ENCODE measurements around the gene SLC38A8. TPM values are rescaled to one million over a fixed set of nuclear protein-coding genes. Genes with fewer than 3 reads are reported as not detected.

Gene SLC38A8
- total RNA-seq, 1 experiment from 2014 or later, result 0.35 TPM

- no peak overlapping the region for H3K23ac ChIP-seq (ENCODE audit: insufficient read length, low read depth, low read length)
- no peaks in the 10 kb centered on the region for H3K9me3 ChIP-seq (ENCODE audit: control insufficient read depth, low read depth, low read length)
- Mint-ChIP-seq H3K4me3 (no peak overlapping the region), H3K27ac (no peak overlapping the region), H3K4me1 (peaks cover 8 to 17% of the 10 kb centered on the region in 2 experiments), H3K36me3 (ENCODE audit: insufficient read depth in 1 of 3, low read depth in 3 of 3) (peaks cover 2 to 12% (median 6%) of the 10 kb centered on the region in 3 experiments), H3K9me3 (peaks cover 15 to 24% of the 10 kb centered on the region in 2 experiments), H3K27me3 (ENCODE audit: low read depth) (peaks cover 35% of the 10 kb centered on the region)
- H2BK20ac ChIP-seq (ENCODE audit: low read depth, low read length, poor library complexity, severe bottlenecking), result no peak overlapping the region
- H3K79me1 ChIP-seq (ENCODE audit: insufficient read depth, low read depth, low read length, poor library complexity, severe bottlenecking), result no peaks in the 10 kb centered on the region
- H4K5ac ChIP-seq (ENCODE audit: insufficient read length, low read depth, low read length), result no peak overlapping the region
- no peak overlapping the region for H2AK5ac ChIP-seq (ENCODE audit: insufficient read length, low read length)
- H3K27ac ChIP-seq (ENCODE audit: insufficient read length, low read depth, low read length), result no peak overlapping the region
- no peaks in the 10 kb centered on the region for H3K23me2 ChIP-seq (ENCODE audit: insufficient read length, low read depth, low read length, poor library complexity, severe bottlenecking)
- H2BK5ac ChIP-seq (ENCODE audit: insufficient read length, low read length), result no peak overlapping the region
- no peak overlapping the region for H3T11ph ChIP-seq (ENCODE audit: low read length)
- no peak overlapping the region for H3K14ac ChIP-seq (ENCODE audit: insufficient read depth, low read length)
- no peak overlapping the region for H2BK120ac ChIP-seq (ENCODE audit: low read depth, low read length, poor library complexity, severe bottlenecking)
- H4K20me1 ChIP-seq (ENCODE audit: control insufficient read depth, insufficient read depth, insufficient read length), result no peaks in the 10 kb centered on the region
- H3K4me2 ChIP-seq (ENCODE audit: insufficient read depth, insufficient read length, low read length), result no peak overlapping the region
- H4K8ac ChIP-seq (replicated peaks; ENCODE audit: insufficient read length, low read depth, low read length), result no peak overlapping the region
- no peaks in the 10 kb centered on the region for H3K27me3 ChIP-seq (ENCODE audit: insufficient read depth, low read length)
- TF ChIP-seq CTCF (conservative IDR thresholded peaks at IDR 0.05), result no peak
- H3K56ac ChIP-seq (ENCODE audit: insufficient read length, low read depth, low read length), result no peak overlapping the region
- no peaks in the 10 kb centered on the region for H3K4me1 ChIP-seq (ENCODE audit: insufficient read depth, low read length)
- no peak overlapping the region for H4K91ac ChIP-seq (ENCODE audit: insufficient read length, low read depth, low read length)
- no peak overlapping the region for H3K18ac ChIP-seq (ENCODE audit: insufficient read length, low read depth, low read length)
- H3K4ac ChIP-seq (ENCODE audit: low read depth, low read length), result no peak overlapping the region
- H3K79me2 ChIP-seq (ENCODE audit: insufficient read depth, low read length), result no peaks in the 10 kb centered on the region
- H3K9ac ChIP-seq (ENCODE audit: extremely low read depth, insufficient read length, low read length), result no peak overlapping the region
- no CpG with 5 or more reads among the region's 12 CpGs for WGBS (ENCODE audit: extremely low coverage, insufficient read length, low lambda C conversion rate)
- no peak for DNase-seq
- no peak overlapping the region for H2BK15ac ChIP-seq (ENCODE audit: low read depth, low read length)
- no peak overlapping the region for H2BK12ac ChIP-seq (ENCODE audit: insufficient read length, low read depth, low read length)
- H2AFZ ChIP-seq (ENCODE audit: low read length), result no peak overlapping the region
Observed at GRCh38 chr16:84016477-84016876, 26.1 kb downstream of the SLC38A8 start.
